ENCODE measurements around the gene DOK5.
"Not testable (repeated sequence)": the region's sequence is repeated elsewhere in the genome, so short reads cannot be mapped to it uniquely, and the experiment has no call there.

The DOK5 gene

GRCh38 chr20:54475334-54476168 is at the start of gene DOK5:
Gene DOK5 (plus strand): TSS chr20:54475593. CDS start chr20:54475947, 354 bp downstream.
- DNase-seq (ENCODE audit: low read depth in 1 of 2, low spot score in 1 of 2) = no peak

GRCh38 chr20:54429364-54429763 is 46.0 kb upstream of the DOK5 start:
- no peak for DNase-seq (ENCODE audit: low read depth in 1 of 2, low spot score in 1 of 2)

DNA sequence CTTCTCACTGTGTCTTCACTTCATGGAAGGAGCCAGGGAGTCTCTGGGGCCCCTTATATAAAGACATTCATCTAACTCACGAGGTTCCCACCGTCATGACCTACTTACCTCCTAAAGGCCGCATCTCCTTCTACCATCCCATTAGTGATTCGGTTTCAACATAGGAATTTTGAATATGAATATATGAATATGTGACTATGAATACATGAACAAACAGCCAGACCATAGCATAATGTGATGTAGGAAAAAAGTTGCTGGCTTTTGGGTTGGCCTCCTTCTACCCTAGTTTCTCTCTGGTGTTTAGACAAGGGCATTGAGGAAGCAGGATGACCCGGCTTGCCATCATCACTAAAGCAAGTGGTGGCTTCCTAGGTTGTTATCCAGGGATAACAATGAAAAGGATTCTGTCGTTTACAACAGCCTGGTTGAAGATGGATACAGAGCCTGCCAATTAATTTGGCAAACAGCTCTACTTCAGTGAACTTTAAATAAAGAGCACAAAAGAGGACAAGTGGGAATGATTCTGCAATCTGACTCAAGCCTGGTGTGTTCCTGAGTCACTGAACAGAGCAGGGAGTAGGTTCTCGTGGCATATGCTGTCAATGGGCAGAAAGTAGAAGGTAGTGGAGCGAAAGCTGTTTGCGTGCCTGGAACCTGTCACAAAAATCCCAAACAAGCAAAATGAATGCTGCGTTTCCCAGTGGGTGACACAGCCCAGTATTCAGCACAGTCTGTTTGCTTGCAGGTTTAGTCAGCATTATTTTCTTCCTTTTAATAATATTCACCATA is 44.0 kb upstream of the DOK5 start:
- no peak for DNase-seq (ENCODE audit: low read depth in 1 of 2, low spot score in 1 of 2)

DNA sequence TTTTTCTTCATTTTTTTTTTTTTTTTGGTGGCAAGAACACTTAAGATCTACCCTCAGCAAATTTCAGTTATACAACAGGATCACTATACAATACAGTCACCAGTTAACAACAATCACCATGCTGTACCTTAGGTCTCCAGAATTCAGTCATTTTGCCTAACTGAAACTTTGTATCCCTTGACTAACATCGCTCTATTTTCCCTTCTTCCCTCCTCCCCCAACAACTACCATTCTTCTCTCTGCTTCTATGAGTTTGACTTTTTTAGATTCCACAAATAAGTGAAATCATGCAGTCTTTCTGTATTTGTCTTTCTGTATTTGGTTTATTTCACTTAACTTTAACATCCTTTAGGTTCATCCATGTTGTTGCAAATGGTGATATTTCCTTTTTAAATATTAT is 42.4 kb upstream of the DOK5 start:
- DNase-seq (ENCODE audit: low read depth in 1 of 2, low spot score in 1 of 2) = no peak

DNA sequence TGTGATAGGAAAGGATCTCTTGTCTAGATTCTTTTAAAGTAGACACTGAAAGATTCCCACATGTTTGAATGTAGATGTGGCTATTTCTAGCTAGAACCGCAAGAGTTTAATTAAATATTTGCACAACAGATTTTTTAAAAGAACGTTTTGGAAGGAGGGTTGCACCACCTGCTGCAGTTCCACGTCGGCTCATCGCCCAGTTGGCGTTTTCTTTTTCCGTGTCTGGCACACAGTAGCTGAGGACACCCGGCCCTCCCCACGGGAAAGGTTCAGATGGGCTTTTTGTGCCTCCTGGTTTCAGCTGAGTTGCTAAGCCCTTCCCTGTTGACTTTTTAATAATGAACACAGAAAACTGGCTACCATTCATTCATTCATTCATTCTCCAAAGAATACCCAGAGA is 41.8 kb upstream of the DOK5 start:
- no peak for DNase-seq (ENCODE audit: low read depth in 1 of 2, low spot score in 1 of 2)

DNA sequence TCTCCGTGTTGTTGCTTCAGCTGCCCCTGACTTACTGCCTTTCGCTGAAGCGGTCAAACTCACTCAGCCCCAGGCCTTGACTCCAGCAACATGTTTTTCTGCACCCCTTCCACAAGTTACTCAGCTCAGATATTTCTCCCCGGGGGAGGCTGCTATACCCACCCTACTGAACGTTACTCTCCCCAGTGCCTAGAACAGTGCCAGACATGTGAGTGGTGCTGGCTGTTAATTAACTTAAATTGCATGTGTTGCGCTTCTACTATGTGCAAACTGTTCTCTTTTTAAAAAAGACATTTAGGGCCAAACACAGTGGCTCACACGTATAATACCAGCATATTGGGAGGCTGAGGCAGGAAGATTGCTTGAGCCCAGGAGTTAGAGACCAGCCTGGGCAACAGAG is 41.2 kb upstream of the DOK5 start:
- DNase-seq (ENCODE audit: low read depth in 1 of 2, low spot score in 1 of 2) = no peak

DNA sequence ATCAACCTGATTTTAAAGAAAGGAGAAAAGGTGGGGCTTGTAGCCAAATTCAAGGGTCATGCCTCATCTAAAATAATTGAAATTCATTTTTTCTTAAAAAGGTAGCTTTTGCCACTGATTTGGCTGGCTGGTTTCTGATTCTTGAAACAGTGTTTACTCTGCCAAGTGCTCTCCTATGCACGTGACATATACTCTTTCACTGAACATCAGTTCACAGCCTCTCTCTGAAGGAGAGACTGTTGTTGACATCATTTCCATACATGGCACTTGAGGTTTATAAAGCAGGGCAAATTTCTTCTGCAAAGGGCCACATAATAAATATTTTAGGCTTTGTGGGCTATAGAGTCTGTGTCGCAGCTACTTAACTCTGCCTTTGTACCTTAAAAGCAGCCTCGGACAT is 40.4 kb upstream of the DOK5 start:
- no peak for DNase-seq (ENCODE audit: low read depth in 1 of 2, low spot score in 1 of 2)

DNA sequence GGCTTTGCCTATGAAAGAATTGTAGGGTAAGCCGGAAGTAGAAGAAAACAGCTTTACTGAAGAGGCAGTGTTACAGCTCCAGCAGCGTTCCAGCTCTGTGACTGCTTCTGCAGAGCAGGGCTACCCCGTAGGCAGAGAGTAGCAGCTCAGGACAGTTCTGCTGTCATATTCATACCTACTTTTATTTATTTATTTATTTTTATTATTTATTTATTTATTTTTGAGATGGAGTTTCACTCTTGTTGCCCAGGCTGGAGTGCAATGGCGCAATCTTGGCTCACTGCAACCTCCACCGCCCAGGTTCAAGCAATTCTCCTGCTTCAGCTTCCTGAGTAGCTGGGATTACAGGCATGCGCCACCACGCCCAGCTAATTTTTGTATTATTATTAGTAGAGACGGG is 39.0 kb upstream of the DOK5 start:
- DNase-seq (ENCODE audit: low read depth in 1 of 2, low spot score in 1 of 2) = not testable (repeated sequence)

DNA sequence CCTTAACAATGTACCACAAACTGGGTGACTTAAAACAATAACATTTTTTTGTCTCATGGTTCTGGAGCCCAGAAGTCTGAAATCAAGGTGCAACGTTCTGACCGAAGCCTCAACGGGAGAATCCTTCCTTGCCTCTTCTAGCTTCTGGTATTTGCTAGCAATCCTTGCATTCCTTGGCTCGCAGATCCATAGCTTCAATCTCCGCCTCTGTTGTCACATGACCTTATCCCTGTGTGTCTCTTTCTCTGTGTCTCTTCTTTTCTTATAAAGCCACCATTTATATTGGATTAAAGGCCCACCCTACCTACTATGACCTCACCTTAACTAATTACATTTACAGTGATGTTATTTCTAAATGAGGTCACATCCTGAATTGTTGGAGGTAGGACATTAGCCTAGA is 37.2 kb upstream of the DOK5 start:
- DNase-seq (ENCODE audit: low read depth in 1 of 2, low spot score in 1 of 2) = no peak

DNA sequence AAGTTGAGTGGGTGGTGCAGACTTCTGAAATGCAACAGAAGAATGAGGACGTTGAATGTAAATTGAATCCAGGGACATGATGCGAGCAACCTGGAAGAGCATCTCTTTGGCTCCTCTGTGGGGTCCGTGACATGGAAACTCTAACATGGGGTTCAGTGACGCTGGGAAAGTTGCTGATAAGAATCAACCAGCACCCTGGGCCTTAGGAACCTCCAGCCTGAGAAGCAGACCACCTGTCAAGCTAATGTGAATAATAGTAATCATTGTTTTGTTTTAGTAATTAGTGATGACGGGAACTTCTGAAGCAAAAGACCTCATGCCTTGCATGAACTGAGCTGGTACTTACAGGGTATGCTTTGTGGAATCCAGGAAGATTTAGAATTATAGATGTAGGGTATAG is 25.2 kb upstream of the DOK5 start:
- DNase-seq (ENCODE audit: low read depth in 1 of 2, low spot score in 1 of 2) = no peak

- DNase-seq (ENCODE audit: low read depth in 1 of 2, low spot score in 1 of 2) = no peak
Measured at GRCh38 chr20:54451171-54451570, 24.2 kb upstream of the DOK5 start.

- no peak for DNase-seq (ENCODE audit: low read depth in 1 of 2, low spot score in 1 of 2)
Measured at GRCh38 chr20:54452277-54452676, 23.1 kb upstream of the DOK5 start.

GRCh38 chr20:54454982-54455381 is 20.4 kb upstream of the DOK5 start:
- no peak for DNase-seq (ENCODE audit: low read depth in 1 of 2, low spot score in 1 of 2)

GRCh38 chr20:54456423-54456822 is 19.0 kb upstream of the DOK5 start:
- DNase-seq (ENCODE audit: low read depth in 1 of 2, low spot score in 1 of 2) = no peak

GRCh38 chr20:54456961-54457360 is 18.4 kb upstream of the DOK5 start:
- DNase-seq (ENCODE audit: low read depth in 1 of 2, low spot score in 1 of 2) = no peak

DNA sequence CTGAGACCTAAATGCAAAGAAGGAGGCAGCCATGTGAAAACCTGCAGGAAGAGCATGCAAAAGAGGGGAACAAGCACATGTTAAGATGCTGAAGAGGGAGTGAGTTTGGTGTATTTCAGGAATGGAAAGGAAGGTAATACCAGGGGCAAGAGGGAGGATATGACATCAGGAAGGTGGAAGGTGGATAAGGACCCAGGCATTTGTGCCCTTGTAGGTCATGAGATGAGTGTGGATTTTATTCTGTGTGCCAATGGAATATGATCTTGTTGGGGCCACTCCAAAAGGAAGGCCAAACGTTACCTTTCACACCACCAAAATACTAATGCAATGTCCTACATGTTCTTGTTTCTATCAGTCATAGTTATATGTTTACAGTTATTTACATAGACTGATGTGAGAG is 17.2 kb upstream of the DOK5 start:
- no peak for DNase-seq (ENCODE audit: low read depth in 1 of 2, low spot score in 1 of 2)

- no peak for DNase-seq (ENCODE audit: low read depth in 1 of 2, low spot score in 1 of 2)
Measured at GRCh38 chr20:54459279-54459678, 16.1 kb upstream of the DOK5 start.

DNA sequence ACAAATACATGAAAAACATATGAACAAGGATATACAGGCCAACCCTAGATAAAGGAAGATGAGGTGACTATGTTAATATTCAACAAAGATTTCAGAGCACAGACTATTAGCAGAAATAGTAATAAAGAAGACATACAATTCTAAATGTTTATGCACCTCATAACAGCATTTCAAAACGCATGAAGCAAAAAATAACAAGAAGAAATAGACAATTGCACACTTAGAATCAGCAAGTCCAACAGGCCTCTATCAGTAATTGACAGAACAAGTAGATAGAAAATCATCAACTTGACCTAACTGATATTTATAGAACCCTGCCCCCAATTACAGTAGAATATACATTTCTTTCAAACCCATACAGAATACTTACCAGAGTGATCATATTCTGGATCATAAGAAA is 11.4 kb upstream of the DOK5 start:
- no peak for DNase-seq (ENCODE audit: low read depth in 1 of 2, low spot score in 1 of 2)

DNA sequence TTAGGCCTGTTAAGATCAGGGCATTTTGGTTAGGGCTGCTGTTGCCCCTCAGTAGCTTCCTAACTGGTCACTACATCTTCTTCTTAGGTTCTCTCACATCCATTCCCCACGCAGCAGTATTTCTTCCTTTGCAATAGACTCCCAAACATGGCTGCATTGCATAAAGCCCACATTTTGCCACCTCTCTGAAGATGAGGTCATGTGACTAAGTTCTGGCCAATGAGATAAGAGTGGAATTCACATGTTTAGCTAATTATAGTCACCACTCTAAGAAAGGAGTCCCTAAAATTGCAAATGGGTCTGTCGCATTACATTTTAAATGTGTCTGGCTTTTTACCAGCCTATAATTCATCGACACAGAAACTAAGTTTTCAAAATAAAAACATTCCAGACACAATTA is 9.3 kb upstream of the DOK5 start:
- DNase-seq (ENCODE audit: low read depth in 1 of 2, low spot score in 1 of 2) = no peak

- no peak for DNase-seq (ENCODE audit: low read depth in 1 of 2, low spot score in 1 of 2)
Measured at GRCh38 chr20:54467622-54468021, 7.8 kb upstream of the DOK5 start.

- DNase-seq (ENCODE audit: low read depth in 1 of 2, low spot score in 1 of 2) = no peak
Measured at GRCh38 chr20:54468082-54468481, 7.3 kb upstream of the DOK5 start.

GRCh38 chr20:54469293-54469692 is 6.1 kb upstream of the DOK5 start:
- no peak for DNase-seq (ENCODE audit: low read depth in 1 of 2, low spot score in 1 of 2)

DNA sequence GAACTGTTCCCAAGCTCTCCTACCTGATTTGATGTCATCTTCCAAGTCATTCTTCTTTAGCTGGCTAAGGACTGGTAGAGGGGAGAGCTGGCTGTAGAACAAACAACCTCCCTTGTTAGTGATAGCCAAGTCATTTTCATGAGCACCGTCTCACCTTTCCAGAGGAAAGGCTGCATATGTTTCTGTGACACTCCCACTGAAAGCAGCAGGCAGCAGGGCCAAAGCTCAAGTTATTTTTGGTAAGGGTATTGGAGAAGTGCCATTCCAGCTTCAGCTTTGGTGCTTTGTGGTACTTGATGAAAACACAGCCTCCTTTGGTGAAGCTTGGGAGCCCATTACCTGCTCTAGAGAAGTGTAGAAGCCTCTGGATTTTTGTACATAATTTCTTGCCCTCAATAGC is 5.4 kb upstream of the DOK5 start:
- no peak for DNase-seq (ENCODE audit: low read depth in 1 of 2, low spot score in 1 of 2)
